SKM-1 (cell line): ENCODE results near the gene CENPS.

Experiments
- DNase-seq: peaks from one replicate; lab custom pipeline; 2025; ENCODE audit not compliant: unreplicated experiment; lab: John Stamatoyannopoulos, UW

The CENPS gene

DNA sequence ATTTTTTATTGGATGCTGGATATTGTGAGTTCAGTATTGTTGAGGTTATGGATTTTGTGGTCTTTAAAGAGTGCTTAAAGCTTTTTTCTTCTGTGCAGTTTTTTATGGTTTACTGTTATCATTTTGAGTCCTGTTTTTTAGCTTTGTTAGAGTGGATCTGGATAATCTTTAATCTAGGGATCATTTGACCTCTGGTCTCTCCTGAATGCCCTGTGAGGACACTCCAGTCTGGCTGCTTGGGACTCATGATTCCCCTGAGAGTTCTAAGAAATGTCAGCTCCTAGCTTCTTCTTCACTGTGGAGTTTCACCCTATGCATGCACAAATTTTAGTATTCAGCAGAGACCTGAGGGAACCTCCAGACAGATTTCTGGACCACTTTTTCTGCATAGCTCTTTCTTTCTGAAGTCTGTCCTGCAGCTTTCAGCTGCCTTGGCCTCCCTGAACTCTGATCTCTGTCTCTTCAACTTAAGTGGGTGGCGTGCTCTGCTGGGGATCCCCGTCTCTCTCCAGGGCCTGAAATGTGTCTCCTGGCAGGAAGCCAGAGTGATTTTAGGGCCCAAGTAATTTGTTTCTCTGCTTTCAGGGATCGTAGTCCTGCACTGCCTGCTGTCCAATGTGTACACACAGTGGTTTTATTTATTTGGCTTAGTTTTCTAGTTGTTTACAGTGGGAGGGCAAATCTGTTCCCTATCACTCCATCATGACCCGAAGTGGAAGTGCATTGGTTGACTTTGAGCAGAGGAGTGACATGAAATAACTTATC, 59.2 kb downstream of the CENPS start:
- no peak for DNase-seq

DNA sequence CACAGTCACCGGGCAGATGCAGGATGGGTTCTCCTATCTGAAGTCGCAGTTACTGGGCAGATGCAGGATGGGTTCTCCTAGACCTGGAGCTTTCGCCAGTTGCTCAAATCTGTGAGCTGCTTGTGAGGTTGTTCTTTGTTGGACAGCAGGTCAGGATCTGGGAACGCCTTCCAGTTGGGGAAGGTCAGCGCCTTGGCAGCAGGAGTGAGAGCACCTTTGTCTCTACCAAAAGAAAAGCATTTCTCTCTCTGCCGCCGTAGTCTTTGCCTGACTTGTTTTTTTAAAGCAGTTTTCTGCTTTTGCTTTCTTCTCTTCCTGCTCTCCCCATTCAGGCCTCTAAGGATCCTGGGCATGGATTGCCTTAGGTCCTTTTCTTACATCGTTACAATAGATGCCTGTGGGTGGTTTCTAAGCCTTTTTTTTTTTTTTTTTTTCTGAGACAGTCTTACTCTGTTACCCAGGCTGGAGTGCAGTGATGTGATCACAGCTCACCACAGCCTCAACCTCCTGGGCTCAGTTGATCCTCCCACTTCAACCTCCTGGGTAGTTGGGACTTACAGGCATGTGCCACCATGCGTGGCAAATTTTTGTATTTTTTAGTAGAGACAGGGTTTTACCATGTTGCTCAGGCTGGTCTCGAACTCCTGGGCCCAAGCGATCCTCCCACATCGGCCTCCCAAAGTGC, 60.2 kb downstream of the CENPS start:
- DNase-seq, result no peak
